GM19239 (cell line): ENCODE measurements around the gene CLDN20.
A peak's percentile ranks its signal among the peaks of the same experiment; 100 is the strongest.
"Not testable (repeated sequence)": the region's sequence is repeated elsewhere in the genome, so short reads cannot be mapped to it uniquely, and the experiment has no call there.

Experiments used
- DNase-seq: peaks from one replicate; pipeline ENCODE4 v3.0.0; 2011; ENCODE audit warnings: low spot score; ENCODE audit not compliant: insufficient read length
- FAIRE-seq: peaks from 2 replicates; lab custom pipeline; 2011; peaks lifted over from hg19 to GRCh38; lab: Jason Lieb, UNC

The CLDN20 gene, protein sequence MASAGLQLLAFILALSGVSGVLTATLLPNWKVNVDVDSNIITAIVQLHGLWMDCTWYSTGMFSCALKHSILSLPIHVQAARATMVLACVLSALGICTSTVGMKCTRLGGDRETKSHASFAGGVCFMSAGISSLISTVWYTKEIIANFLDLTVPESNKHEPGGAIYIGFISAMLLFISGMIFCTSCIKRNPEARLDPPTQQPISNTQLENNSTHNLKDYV

DNA sequence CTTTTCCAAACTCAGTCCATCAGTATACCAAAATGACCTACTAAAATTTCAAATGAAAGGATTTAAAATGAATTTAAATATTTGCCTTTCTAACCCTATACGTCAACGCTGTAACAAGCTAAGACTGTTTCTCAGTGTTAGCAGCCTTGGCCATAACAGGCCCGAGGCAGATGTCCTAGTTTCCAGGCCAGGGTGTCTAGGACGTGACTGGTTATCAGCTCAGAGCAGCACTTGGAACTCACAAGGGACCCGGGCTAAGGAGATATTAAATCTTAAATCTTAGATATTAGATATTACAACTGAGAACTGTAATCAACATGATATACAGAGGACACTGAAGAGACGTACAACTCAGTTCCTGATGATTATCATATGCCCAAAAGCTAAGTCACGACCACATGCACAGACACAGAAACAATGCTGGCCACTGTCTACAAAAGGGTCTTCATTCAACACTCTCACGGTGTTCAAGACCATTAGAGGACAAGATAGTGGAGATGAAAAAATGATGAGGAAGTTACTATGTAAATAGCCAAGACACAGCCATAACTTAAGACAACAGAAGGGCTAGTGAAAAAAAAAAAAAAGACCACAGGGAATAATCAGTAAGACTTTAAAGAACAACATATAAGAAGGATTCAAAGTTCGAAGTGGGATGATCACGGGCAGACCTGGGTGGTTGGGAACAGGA, at the start of gene CLDN20:
CLDN20 (plus strand) TSS at position 641 of the 691 bp plus-strand sequence. CDS start 11,707 bp downstream, outside the sequence.
- FAIRE-seq, result no peak

DNA sequence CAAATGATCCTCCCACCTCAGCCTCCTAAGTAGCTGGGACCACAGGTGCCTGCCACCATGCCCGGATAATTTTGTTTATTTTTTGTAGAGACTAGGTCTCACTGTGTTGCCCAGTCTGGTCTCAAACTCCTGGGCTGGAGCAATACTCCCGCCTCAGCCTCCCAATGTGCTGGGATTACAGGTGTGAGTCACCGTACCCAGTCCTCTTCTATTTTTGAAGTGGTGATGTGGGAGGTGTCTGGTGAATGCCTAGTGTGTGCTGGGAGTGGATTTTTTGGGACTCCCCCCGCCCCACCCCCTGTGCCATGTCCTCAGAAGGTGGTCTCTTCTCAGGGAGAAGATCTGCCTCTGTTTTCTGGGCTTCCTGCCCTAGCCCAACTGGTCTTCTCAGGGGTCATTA, 47.9 kb upstream of the CLDN20 start:
- DNase-seq, result no peak
- FAIRE-seq, result no peak

More for the DNA sequence above, at the start of gene CLDN20:
- DNase-seq, result no peak

DNA sequence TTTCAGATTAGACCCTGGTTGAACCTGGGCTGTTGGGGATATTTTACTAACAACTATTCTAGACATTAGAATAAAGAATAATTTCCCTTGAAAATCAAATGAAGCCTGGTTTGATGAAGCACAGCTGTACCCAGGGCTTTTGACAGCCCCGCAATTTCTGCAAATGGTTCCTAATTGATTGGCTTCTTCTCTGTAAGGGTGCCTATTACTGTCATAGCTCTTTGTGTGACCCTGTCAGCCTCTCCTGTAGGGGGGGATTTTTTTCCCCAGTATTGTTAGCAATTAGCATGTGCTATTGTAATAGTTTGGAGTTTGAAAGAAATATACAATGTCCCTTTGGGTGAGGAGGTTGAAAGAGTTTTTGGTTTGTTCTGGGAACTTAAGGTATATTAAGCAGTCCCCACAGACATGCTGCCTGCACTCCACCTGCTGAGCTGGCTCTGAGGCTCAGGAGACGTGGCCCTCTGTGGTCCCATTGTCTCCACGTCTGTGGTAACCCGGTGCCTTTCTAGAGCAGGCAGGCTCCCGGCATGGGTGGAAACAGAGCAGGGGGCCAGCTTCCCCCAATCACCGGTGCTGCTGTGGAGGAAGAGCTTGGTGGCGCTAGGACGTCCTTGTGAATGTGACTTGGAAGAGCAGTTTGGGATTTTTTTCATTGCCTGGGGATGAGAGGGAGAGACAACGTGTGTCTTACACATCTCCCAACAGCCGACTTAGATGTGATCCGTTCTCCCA, 47.3 kb upstream of the CLDN20 start:
- DNase-seq (no peak), FAIRE-seq (no peak)

DNA sequence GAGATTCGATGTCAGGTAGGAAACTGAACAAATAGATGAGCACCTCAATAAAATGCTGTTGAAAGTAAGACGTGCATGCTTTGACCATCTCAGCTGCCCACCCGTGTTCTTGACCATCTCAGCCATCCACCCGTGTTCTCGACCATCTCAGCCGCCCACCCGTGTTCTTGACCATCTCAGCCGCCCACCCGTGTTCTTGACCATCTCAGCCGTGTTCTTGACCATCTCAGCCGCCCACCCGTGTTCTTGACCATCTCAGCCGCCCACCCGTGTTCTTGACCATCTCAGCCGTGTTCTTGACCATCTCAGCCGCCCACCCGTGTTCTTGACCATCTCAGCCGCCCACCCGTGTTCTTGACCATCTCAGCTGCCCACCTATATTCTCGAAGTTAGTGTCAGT, 45.1 kb upstream of the CLDN20 start:
- FAIRE-seq, DNase-seq: not testable (repeated sequence)

DNA sequence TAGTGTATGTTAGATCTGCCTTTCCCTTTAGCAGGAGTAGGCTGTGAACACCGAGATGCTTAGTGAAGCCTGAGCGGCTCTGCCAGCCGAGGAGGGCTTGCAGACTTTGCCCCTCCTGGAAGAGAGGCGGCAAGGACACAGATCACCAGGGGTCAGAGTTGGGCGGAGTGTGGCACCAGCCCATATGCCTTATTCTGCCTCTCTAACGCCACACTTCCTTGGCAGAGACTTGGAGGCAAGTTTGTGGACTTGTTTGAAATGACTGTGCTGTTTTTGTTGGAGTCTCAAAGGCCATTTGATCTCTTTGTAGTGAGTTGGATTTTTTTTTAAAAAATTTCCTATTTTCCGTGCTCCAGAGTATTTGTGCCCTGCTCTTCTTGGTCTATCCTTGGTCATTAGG, 44.5 kb upstream of the CLDN20 start:
- FAIRE-seq, result no peak

DNA sequence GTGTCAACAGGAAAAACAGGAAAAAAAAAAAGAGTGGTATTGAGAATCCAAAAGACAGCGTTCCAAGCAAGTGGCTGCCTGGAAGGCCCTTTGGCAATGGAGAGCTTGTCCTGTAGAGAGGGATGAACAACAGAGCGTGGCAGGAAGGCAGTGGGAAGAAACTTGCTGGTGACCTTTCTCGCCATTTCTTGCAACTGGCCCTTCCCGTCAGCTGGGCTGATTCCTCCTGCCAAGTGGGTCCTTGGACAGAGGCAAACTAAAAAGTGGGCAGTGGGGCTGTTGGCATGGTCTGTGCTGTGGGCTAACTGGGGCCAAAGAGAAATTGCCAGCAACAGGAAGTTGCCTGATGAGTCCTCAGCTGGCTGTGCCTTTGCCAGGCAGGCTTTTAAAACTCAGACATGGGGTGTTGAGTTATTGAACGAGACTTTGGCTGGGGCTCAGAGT, 43.9 kb upstream of the CLDN20 start:
- FAIRE-seq (no peak), DNase-seq (no peak)

More for the DNA sequence above, 44.5 kb upstream of the CLDN20 start:
- DNase-seq, result no peak

DNA sequence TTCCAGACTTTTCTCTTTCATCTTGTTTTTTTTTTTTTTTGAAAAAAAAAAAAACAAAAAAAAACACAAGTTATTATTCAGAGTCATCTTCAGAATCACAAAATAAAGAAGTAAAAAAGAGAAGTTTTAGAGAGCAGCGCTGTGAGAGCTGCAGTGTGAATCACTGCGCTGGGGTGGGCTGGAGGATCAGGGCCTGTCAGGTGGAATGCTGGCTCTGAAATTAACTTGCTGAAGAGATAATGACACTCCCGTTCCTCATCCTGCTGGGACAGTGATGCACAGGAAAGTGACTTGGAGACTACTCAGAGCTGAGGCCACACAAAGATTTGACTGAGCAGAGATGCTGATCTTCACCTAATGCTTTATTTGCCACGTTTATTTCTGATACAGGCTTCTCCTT, 42.7 kb upstream of the CLDN20 start:
- DNase-seq, result no peak
- no peak for FAIRE-seq

DNA sequence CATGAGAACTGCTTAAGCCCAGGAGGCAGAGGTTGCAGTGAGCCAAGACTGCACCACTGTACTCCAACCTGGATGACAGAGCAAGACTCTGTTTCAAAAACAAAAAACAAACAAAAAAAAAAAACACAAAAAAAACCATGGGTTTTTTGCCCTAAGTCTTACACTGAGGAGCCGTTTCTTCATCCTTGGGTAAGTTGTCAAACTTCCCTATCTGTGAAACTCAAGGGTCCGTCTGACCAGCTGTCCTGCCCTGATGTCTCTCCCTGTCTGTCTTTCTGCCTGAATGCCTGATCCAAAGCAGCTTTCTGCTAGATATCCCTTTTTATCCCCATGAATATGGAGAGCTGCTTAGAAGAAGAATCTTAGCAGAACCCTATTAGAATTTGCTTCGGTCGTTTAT, 41.3 kb upstream of the CLDN20 start:
- no peak for FAIRE-seq
- no peak for DNase-seq

DNA sequence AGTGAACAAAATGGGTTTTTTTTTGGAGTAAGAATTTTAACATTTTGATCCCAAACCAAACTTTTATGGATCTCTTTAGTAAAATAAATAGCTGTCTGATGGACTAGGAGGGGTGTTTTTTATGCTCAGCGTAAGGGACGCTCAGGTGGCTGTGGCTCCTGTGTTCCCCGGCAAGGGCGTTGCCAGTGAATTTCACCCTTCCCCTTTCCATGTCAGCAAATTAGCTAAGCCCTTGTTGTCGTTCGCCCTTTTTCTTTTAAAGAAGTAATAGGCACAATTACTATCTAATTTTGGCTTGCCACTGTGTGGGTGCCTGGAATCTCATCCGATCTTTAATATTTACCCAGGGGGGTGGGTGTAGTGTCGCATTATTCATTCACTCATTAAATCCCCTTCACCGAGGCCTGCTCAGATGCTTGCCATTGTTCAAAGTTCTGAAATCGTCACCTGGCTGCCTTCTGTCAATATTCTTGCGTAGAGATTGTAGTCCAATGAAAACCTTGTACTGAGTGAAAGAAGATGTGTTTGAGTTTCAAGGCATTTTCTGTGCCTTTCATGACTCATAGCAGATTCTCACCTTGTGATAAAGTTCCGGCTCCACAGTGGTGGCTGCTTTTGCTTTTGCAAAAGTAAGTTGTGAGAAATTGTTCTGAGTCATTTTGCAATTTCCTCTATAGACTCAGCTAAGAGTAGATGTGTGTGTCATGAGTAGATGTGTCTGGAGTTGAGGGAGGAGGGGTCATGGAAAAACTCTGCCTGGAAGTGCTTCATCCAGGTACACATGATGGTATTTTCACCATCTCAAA, 40.0 kb upstream of the CLDN20 start:
- DNase-seq (peak; percentile 42), FAIRE-seq (peak; percentile 64)

DNA sequence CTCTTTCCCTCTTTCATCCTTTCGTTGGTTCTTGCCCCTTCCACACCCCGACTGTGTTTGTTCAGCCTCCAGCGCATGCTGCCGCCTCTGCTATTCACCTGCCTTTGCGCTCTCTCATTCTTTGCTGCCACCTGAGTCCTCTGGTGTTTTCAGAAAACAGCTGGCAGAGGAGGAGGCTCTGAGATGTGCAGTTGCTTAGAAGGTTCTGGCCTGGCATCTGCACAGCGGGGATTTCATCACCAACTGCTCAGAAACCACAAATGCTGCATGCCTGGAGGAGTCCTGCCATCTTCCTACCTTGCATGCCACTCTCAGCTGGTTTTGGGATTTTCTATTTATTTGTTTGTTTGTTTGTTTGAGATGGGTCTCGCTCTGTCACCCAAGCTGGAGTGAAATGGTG, 39.2 kb upstream of the CLDN20 start:
- FAIRE-seq (no peak), DNase-seq (no peak)

DNA sequence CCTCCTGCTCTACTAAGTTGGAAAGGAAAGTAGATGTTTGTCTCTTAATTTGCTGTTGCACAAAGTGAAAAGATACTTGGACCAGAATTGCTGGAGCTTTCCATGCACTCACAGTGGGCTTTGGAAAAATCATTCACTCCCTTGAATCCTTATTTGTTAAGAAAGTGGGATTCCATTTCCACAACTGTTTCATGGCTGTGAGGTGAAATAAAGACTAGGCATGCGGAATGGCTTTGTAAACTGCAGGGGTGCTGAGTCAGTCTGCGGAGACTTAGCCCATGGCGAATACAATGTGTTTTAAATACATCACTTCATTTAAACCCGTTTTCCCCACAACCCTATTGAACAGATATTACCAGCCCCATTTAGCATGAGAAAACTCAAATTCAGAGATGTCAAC, 36.8 kb upstream of the CLDN20 start:
- FAIRE-seq (no peak), DNase-seq (no peak)

DNA sequence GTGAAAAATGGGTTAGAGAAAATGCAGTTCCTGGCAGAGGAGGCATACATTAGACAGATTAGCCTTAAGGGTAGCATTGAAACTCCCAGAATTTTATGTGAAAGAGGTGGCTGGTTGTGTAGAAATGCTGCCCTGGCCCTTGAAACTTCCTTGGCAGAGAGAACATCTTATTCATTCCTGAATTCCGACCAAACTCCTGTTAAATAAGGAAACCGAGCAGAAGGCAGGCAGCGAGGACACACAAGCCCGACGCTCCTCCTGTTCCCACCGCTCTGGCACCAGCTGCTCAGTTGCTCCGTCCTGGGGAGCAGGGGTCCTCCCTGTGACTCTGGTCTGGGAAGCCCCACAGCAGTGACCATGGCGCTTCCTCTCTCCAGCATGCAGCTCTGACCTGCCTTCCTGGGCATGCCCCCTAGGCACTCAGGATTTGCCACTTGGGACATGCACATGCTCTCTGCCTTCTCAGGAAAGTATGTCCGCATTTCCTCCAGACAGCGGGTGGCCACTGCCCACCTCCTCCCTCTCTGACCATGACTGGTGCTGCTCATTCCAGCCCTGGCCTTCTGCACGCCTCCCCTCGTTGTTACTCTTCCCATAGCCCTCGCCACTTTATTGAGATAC, 35.2 kb upstream of the CLDN20 start:
- DNase-seq (no peak), FAIRE-seq (no peak)

DNA sequence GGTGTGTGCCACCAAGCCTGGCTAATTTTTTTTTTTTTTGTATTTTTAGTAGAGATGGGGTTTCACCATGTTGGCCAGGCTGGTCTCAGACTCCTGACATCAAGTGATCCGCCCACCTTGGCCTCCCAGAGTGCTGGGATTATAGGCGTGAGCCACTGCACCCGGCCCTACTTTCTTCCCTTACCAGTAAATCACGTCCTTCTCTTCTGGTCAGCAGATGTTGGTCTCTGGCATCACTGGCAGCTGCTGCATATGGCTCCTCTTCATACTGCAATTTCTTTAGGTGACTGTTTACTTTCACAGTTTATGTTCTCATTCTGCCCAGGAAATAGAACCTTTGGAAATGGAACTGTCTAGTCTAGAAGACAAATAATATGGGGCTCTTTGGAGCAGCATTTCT, 32.8 kb upstream of the CLDN20 start:
- FAIRE-seq, DNase-seq: not testable (repeated sequence)

DNA sequence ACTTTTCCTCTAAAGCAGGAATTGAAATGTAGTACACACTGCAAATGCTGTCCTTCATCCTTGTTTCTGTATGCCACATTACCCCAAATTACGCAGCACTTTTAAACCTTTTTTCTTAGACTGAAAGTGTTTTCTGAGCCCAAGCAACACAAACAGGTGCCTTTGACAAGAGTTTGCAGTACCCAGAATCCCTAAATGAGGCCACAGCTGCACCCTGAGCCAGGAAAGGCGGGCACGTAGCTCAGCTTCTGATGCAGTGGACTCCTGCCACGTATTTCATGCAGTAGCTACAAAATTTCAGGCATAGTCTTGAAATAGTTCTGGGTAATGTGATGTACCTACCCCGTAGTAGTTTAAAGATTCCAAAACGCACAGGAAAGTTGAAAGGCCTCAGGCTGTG, 31.0 kb upstream of the CLDN20 start:
- no peak for DNase-seq
- no peak for FAIRE-seq

DNA sequence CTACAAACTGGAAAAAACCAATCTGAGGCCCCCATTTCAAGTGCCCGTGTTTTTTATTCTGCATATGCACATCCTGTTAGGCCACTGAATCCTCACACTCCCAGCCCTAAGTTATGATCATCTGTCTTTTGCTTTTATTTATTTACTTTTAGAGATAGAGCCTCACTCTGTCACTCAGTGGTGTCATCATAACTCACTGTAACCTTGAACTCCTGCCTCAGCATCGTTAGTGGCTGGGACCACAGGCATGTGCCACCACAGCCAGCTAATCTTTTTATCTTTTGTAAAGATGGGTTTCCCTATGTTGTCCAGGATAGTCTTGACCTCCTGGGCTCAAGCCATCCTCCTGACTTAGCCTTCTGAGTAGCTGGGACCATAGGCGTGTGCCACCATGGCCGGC, 29.6 kb upstream of the CLDN20 start:
- no peak for DNase-seq
- FAIRE-seq, result no peak

DNA sequence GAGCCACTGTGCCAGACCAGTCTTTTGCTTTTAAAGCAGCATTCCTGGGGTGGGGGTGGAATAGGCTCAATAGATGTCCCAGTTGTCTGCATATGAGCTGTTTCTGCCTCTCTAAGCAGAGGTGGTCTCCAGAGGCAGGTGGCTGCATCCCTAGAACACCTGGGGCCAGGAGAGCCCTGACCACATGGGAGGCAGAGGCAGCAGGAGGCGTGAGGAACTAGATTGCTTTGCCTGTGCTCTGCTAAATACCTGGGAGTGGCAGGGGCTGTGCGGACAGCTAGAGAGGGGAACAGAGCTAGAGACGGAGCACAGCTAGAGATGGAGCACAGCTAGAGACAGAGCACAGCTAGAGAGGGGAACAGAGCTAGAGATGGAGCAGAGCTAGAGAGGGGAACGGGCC, 29.1 kb upstream of the CLDN20 start:
- FAIRE-seq, result no peak
- no peak for DNase-seq

DNA sequence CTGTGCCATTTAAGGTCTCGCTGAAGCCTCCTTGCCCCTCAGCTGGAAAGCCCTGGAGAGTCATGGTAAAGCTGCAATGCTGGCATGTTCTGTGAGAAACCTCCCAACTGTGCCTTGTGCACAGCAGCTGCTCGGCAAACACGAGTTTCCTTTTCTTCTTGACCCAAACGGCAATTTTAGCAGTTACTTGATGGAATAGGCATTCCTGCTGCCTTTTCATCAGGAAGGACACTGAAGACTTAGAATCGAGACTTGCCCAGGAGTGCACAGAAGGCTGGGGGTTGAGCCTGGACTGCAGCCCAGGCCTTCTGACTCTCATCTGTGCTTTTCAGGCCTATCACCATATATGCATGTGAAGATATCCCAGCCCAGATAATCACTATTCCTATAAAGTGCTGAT, 28.7 kb upstream of the CLDN20 start:
- FAIRE-seq, result no peak

DNA sequence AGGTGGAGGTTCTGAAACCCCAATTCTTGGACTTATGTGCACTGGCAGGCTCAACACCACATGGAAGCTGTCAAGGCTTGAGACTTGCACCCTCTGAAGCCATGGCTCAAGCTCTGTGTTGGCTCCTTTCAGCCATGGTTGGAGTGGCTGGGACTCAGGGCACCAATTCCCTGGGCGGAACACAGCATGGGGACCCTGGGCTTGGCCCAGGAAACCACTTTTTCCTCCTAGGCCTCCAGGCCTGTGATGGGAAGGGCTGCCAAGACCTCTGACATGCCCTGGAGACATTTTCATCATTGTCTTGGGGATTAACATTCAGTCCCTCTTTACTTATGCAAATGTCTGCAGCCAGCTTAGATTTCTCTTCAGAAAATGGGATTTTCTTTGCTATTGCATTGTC, 26.2 kb upstream of the CLDN20 start:
- FAIRE-seq (no peak), DNase-seq (no peak)

More for the DNA sequence above, 28.7 kb upstream of the CLDN20 start:
- no peak for DNase-seq

DNA sequence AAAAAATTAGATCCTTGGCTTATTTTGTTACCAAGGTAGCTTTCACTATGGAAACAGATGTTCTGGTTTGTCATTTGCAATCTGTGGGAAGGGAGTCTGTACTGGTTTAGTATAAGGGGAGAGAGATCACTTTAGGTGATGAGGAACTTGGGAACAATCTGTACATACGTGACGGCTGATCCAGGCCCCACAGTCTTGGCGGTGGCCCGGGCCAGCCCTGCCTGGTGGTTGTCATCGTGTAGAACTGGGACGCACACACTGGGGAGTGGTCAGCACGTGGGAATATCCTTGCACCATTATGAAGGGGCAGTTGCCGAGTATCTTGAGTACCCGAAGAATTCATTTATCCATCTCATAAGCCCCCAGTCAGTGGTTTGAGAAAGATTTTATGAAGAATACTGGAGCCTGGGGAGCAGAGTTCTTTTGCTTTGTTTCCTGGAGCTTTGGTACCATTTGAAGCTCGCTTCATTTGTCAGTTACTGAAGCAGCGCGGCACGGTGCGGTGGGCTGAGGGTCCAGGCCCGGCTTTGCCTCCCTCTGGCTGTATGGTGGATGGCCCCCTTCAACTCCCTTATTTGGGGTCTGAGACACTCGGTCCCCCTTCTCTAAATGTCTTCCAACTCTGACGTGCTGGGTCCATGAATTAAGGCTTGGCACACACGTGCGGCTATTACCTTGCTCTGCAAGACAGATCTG, 22.8 kb upstream of the CLDN20 start:
- DNase-seq (no peak), FAIRE-seq (no peak)
